Stimulated activated naive CD4-positive, alpha-beta T cell treated with Interleukin-2 at 50 U/mL for 16 hours (primary cell): ENCODE data around the gene EXOSC3.
"Not testable (repeated sequence)": the region's sequence is repeated elsewhere in the genome, so short reads cannot be mapped to it uniquely, and the experiment has no call there.

Experiments
- DNase-seq: peaks from one replicate; lab custom pipeline; 2025; lab: John Stamatoyannopoulos, UW

EXOSC3 gene

GRCh38 chr9:37784616-37785483, at the start of gene EXOSC3:
TSS of gene EXOSC3 (minus strand) at chr9:37785064. CDS start at chr9:37785044, 20 bp downstream.
- DNase-seq: peak; percentile 89

- DNase-seq: no peak
Observed at GRCh38 chr9:37827483-37828165, 42.8 kb upstream of the EXOSC3 start.

- DNase-seq: not testable (repeated sequence)
Observed at GRCh38 chr9:37825174-37825573, 40.3 kb upstream of the EXOSC3 start.

GRCh38 chr9:37820142-37820541, 35.3 kb upstream of the EXOSC3 start:
- DNase-seq: no peak

- no peak for DNase-seq
Observed at GRCh38 chr9:37818849-37819248, 34.0 kb upstream of the EXOSC3 start.

- DNase-seq: no peak
Observed at GRCh38 chr9:37812773-37813379, 28.0 kb upstream of the EXOSC3 start.

GRCh38 chr9:37811906-37812476, 27.1 kb upstream of the EXOSC3 start:
- no peak for DNase-seq

GRCh38 chr9:37809676-37810075, 24.8 kb upstream of the EXOSC3 start:
- not testable (repeated sequence) for DNase-seq

GRCh38 chr9:37806271-37806670, 21.4 kb upstream of the EXOSC3 start:
- no peak for DNase-seq

- DNase-seq: no peak
Observed at GRCh38 chr9:37801959-37802711, 17.3 kb upstream of the EXOSC3 start.

GRCh38 chr9:37801287-37801850, 16.5 kb upstream of the EXOSC3 start:
- no peak for DNase-seq

- peak; percentile 85 for DNase-seq
Observed at GRCh38 chr9:37800631-37801286, 15.9 kb upstream of the EXOSC3 start, which contains the start of gene DCAF10. TSS of gene DCAF10 (plus strand) at chr9:37800797. CDS start at chr9:37800867, 70 bp downstream.

GRCh38 chr9:37798677-37799076, 13.8 kb upstream of the EXOSC3 start:
- DNase-seq: no peak

- no peak for DNase-seq
Observed at GRCh38 chr9:37796232-37796631, 11.4 kb upstream of the EXOSC3 start.

GRCh38 chr9:37792122-37792521, 7.3 kb upstream of the EXOSC3 start:
- DNase-seq: no peak

GRCh38 chr9:37790096-37790495, 5.2 kb upstream of the EXOSC3 start:
- DNase-seq: no peak

- DNase-seq: no peak
Observed at GRCh38 chr9:37788332-37788731, 3.5 kb upstream of the EXOSC3 start.

GRCh38 chr9:37787059-37787458, 2.2 kb upstream of the EXOSC3 start:
- no peak for DNase-seq

- DNase-seq: no peak
Observed at GRCh38 chr9:37784291-37784615, 611 bp downstream of the EXOSC3 start.

- no peak for DNase-seq
Observed at GRCh38 chr9:37778534-37778933, 6.3 kb downstream of the EXOSC3 start.

GRCh38 chr9:37776328-37776727, 8.5 kb downstream of the EXOSC3 start:
- no peak for DNase-seq
